K562 (cell line): ENCODE results near the gene TLE7. TPM values are rescaled to one million over a fixed set of nuclear protein-coding genes. Genes with fewer than 3 reads are reported as not detected.
A peak's percentile ranks its signal among the peaks of the same experiment; 100 is the strongest.

ENCODE experiments used
- ATF7 ChIP-seq: fragments of 450-650 bp; IDR thresholded peaks from 2 replicates; pipeline ENCODE4 v1.7.1; 2014; ENCODE audit warnings: mild to moderate bottlenecking, moderate library complexity
- CCAR2 ChIP-seq: fragments of 200-400 bp; formaldehyde crosslinking; IDR thresholded peaks from 2 replicates; pipeline ENCODE4 v1.6.1; 2017; ENCODE audit warnings: mild to moderate bottlenecking, low read depth, low read length
- ELF2 ChIP-seq: fragments of 250-450 bp; sonication (Bioruptor Pico); IDR thresholded peaks from 2 replicates; pipeline ENCODE4 v1.5.0; 2021; ENCODE audit warnings: mild to moderate bottlenecking
- KAT2B ChIP-seq: IDR thresholded peaks from one replicate; pipeline ENCODE4 v1.6.1; 2012; ENCODE audit warnings: low read depth, mild to moderate bottlenecking, control low read depth, inconsistent platforms, low read length, moderate library complexity
- KLF1 ChIP-seq: fragments of 450-650 bp; IDR thresholded peaks from 2 replicates; pipeline ENCODE4 v1.6.1; 2016; ENCODE audit warnings: missing genetic modification characterization, missing compliant biosample characterization
- NCOR1 ChIP-seq: fragments of 450-650 bp; IDR thresholded peaks from 2 replicates; pipeline ENCODE4 v1.6.1; 2016; ENCODE audit warnings: mild to moderate bottlenecking, moderate library complexity
- NFE2L1 ChIP-seq: fragments of 450-650 bp; IDR thresholded peaks from 2 replicates; pipeline ENCODE4 v1.6.1; 2016; ENCODE audit warnings: missing genetic modification characterization, low read depth, mild to moderate bottlenecking, missing compliant biosample characterization, moderate library complexity, borderline replicate concordance
- NFIC ChIP-seq: fragments of 450-650 bp; IDR thresholded peaks from 2 replicates; pipeline ENCODE4 v1.6.1; 2017; ENCODE audit warnings: mild to moderate bottlenecking, inconsistent platforms
- NFIX ChIP-seq: fragments of 250-450 bp; sonication (Bioruptor Pico); IDR thresholded peaks from 2 replicates; pipeline ENCODE4 v1.4.0; 2020; ENCODE audit warnings: low read depth, mild to moderate bottlenecking, moderate library complexity
- PKNOX1 ChIP-seq: fragments of 450-650 bp; IDR thresholded peaks from 2 replicates; pipeline ENCODE4 v1.6.1; 2016
- PRPF4 ChIP-seq: fragments of 200-400 bp; formaldehyde crosslinking; IDR thresholded peaks from one replicate; pipeline ENCODE4 v1.6.1; 2017; ENCODE audit warnings: low read length, low read depth, mild to moderate bottlenecking; ENCODE audit not compliant: insufficient read depth, poor library complexity, severe bottlenecking
- RBFOX2 ChIP-seq: fragments of 200-400 bp; formaldehyde crosslinking; IDR thresholded peaks from 2 replicates; pipeline ENCODE4 v1.6.1; 2017; ENCODE audit warnings: low read depth, mild to moderate bottlenecking, low read length, moderate library complexity
- RFX5 ChIP-seq: IDR thresholded peaks from 2 replicates; pipeline ENCODE4 v1.6.1; 2011; ENCODE audit warnings: low read depth, mild to moderate bottlenecking, improper control_type of control experiment, low read length
- RHOXF2B ChIP-seq: fragments of 250-450 bp; sonication (Bioruptor Pico); conservative IDR thresholded peaks from 2 replicates; pipeline ENCODE4 v1.5.1; 2021
- RUNX1 ChIP-seq: sonication (generic); IDR thresholded peaks from 2 replicates; pipeline ENCODE4 v1.6.1; 2016; ENCODE audit warnings: antibody characterized with exemption, low read depth
- SMAD4 ChIP-seq: fragments of 250-450 bp; sonication (Bioruptor Pico); conservative IDR thresholded peaks from 2 replicates; pipeline ENCODE4 v1.8.0; 2021; ENCODE audit warnings: inconsistent platforms, mild to moderate bottlenecking, moderate library complexity
- SMC3 ChIP-seq: conservative IDR thresholded peaks from 2 replicates; pipeline ENCODE4 v1.6.1; 2011; ENCODE audit warnings: low read depth, low read length, improper control_type of control experiment; ENCODE audit not compliant: insufficient read depth
- TAF1 ChIP-seq: IDR thresholded peaks from 2 replicates; pipeline ENCODE4 v1.6.1; 2011; ENCODE audit warnings: mild to moderate bottlenecking, low read length, moderate library complexity; ENCODE audit not compliant: insufficient read depth, control insufficient read depth, severe bottlenecking; ENCODE audit errors: extremely low read depth
- TOE1 ChIP-seq, 2 experiments: fragments of 450-650 bp in 1 of 2; sonication (generic) in 1 of 2; formaldehyde crosslinking in 1 of 2; IDR thresholded peaks; 2 replicates each; pipeline versions ENCODE4 v1.7.1 to v1.8.0; 2016 to 2022; ENCODE audit warnings: borderline replicate concordance in 2 of 2, mild to moderate bottlenecking in 2 of 2, antibody characterized with exemption in 1 of 2, inconsistent platforms in 1 of 2, low read depth in 1 of 2, missing genetic modification reagents in 1 of 2, moderate library complexity in 1 of 2
- ZNF644 ChIP-seq: fragments of 200-800 bp; sonication (Bioruptor generic); IDR thresholded peaks from 2 replicates; pipeline ENCODE4 v1.6.1; 2016; ENCODE audit warnings: low read depth, missing genetic modification characterization, missing compliant biosample characterization
- polyA plus RNA-seq, 8 experiments: library from polyadenylated mRNA; depleted of rRNA in 4 of 8; stranded (reverse) in 5 of 8; unstranded in 3 of 8; fragments of >200 nt; fragmentation: Nextera tagmentation in 2 of 8; fragmentation: Illumina TruSeq in 1 of 8; extraction: Ambion mirVana in 2 of 8; extraction: Trizol in 1 of 8; gene quantifications; 2 replicates each; pipeline versions ENCODE4 v1.2.1 to v1.2.3, GENCODE V29; 2011 to 2014; ENCODE audit warnings: inconsistent platforms in 1 of 8, missing spikeins in 1 of 8
- total RNA-seq, 7 experiments: library from RNA; depleted of rRNA in 6 of 7; stranded (reverse); fragments of >200 nt in 6 of 7; fragmentation: Illumina TruSeq in 2 of 7; extraction: Trizol in 2 of 7; gene quantifications; 2 replicates each; pipeline versions ENCODE4 v1.2.1 to v1.2.3, GENCODE V29; 2011 to 2021; ENCODE audit warnings: low replicate concordance in 1 of 7
- TF ChIP-seq, protein P1 (sequence below): fragments of 250-450 bp; sonication (Bioruptor Pico); IDR thresholded peaks from 2 replicates; pipeline ENCODE4 v1.5.0; 2021
- TF ChIP-seq, protein P2 (sequence below): fragments of 250-450 bp; sonication (Bioruptor Pico); IDR thresholded peaks from 2 replicates; pipeline ENCODE4 v1.4.0; 2020
- TF ChIP-seq, protein P3 (sequence below): fragments of 450-650 bp; formaldehyde crosslinking; IDR thresholded peaks from 2 replicates; pipeline ENCODE4 v1.4.0; 2020; ENCODE audit warnings: mild to moderate bottlenecking, moderate library complexity

The TLE7 gene
- total and polyA plus RNA-seq, 9 of the 15 experiments (the other 6 are each of a cell fraction or from before 2014, with no cell fraction given): not detected

DNA sequence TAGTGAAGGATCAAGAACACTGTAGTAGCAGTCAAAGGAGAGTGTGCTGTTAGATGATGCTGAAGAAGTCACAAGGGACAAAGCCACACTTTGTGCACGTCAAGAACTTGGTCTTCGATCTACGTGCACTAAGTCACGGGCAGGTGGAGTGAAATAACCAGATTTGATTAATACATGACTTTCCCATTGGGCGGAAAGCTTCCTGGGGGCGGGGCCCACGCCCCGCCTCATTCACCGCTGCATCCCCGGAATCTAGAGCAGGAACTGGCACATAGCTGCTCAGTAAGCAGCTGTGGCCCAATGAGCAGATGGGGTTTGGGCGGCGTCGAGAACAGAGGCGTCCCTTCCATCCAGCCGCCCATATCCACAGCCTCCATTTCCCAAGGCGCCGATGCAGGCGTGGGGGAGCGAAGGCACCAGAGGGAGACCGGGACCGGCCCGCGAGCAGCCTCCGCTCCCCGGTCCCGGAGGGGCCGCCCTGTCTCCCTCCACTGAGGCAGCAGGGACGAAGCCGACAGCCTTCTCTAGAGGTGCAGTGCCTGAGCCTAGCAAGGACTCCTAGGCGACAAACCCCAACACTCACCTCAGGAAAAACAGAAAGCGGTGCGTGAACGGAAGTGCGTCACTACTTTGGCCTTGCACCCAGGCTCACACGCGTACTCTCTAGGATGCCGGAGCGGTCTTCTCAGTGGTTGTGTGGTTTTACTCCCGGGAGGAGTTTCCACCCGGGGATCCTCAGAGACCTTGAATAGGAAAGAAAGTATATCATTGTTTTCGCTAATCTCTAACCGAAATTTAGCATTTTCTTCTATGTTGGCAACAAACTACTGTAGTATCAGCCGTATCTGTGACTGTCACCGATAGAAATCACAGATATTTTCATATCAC lies 42.4 kb upstream of the TLE7 start (continued):
- TF ChIP-seq, protein P1, sequence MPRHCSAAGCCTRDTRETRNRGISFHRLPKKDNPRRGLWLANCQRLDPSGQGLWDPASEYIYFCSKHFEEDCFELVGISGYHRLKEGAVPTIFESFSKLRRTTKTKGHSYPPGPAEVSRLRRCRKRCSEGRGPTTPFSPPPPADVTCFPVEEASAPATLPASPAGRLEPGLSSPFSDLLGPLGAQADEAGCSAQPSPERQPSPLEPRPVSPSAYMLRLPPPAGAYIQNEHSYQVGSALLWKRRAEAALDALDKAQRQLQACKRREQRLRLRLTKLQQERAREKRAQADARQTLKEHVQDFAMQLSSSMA (CRISPR knock-in tag): peak; percentile 24; the same call in 1 of the 2 replicates
- TF ChIP-seq SMC3 (no peak), NFIX (CRISPR knock-in tag) (no peak), CCAR2 (no peak), KLF1 (tag) (peak; percentile 60; the same call in 1 of the 2 replicates), RUNX1 (no peak), RFX5 (no peak), ATF7 (peak; percentile 79; the same call in 1 of the 2 replicates), NFE2L1 (tag) (no peak), RHOXF2B (CRISPR knock-in tag) (no peak), NCOR1 (no peak), KAT2B (no peak), PKNOX1 (no peak), SMAD4 (CRISPR knock-in tag) (peak; percentile 55; the same call in 1 of the 2 replicates), RBFOX2 (peak; percentile 72), TAF1 (peak; percentile 36), ZNF644 (tag) (no peak), ELF2 (CRISPR knock-in tag) (no peak), PRPF4 (no peak), NFIC (peak; percentile 11; the same call in 1 of the 2 replicates), TOE1 (IDR thresholded peaks at IDR 0.05; ENCODE audit: borderline replicate concordance) (no peak), TOE1 (CRISPR knock-in tag; IDR thresholded peaks at IDR 0.05; ENCODE audit: borderline replicate concordance, low read depth) (no peak)
- TF ChIP-seq, protein P2, sequence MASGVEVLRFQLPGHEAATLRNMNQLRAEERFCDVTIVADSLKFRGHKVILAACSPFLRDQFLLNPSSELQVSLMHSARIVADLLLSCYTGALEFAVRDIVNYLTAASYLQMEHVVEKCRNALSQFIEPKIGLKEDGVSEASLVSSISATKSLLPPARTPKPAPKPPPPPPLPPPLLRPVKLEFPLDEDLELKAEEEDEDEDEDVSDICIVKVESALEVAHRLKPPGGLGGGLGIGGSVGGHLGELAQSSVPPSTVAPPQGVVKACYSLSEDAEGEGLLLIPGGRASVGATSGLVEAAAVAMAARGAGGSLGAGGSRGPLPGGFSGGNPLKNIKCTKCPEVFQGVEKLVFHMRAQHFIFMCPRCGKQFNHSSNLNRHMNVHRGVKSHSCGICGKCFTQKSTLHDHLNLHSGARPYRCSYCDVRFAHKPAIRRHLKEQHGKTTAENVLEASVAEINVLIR (CRISPR knock-in tag): peak; percentile 76
- TF ChIP-seq, protein P3, sequence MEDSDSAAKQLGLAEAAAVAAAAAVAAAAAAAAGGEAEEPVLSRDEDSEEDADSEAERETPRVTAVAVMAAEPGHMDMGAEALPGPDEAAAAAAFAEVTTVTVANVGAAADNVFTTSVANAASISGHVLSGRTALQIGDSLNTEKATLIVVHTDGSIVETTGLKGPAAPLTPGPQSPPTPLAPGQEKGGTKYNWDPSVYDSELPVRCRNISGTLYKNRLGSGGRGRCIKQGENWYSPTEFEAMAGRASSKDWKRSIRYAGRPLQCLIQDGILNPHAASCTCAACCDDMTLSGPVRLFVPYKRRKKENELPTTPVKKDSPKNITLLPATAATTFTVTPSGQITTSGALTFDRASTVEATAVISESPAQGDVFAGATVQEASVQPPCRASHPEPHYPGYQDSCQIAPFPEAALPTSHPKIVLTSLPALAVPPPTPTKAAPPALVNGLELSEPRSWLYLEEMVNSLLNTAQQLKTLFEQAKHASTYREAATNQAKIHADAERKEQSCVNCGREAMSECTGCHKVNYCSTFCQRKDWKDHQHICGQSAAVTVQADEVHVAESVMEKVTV (CRISPR knock-in tag): no peak
